ENCODE results near the gene LRRTM2. TPM values are rescaled to one million over a fixed set of nuclear protein-coding genes. Genes with fewer than 3 reads are reported as not detected.
"Not testable (repeated sequence)": the region's sequence is repeated elsewhere in the genome, so short reads cannot be mapped to it uniquely, and the experiment has no call there.

LRRTM2 gene
- total RNA-seq, 2 donors from 2014 or later: not detected

- Histone ChIP-seq H3K9me3 (no peaks in the 10 kb centered on the region), H3K27ac (no peak overlapping the region), H3K36me3 (no peaks in the 10 kb centered on the region), H3K4me1 (peaks cover 0 to 18% of the 10 kb centered on the region in 2 donors), H3K27me3 (no peaks in the 10 kb centered on the region), H3K4me3 (no peak overlapping the region)
- no peak for DNase-seq (ENCODE audit: low spot score)
- no peak for TF ChIP-seq CTCF (IDR thresholded peaks at IDR 0.05)
Measured at GRCh38 chr5:138837160-138837559, 38.0 kb downstream of the LRRTM2 start.

GRCh38 chr5:138834853-138835252 is 40.3 kb downstream of the LRRTM2 start:
- H3K9me3 ChIP-seq; H3K27ac ChIP-seq; H3K36me3 ChIP-seq; H3K4me3 ChIP-seq; DNase-seq (ENCODE audit: low spot score); H3K27me3 ChIP-seq: not testable (repeated sequence)
- H3K4me1 ChIP-seq: peaks cover 0 to 14% of the 10 kb centered on the region in 2 donors

- Histone ChIP-seq H3K4me3 (no peak overlapping the region), H3K36me3 (peaks cover 2% of the 10 kb centered on the region), H3K27me3 (no peaks in the 10 kb centered on the region), H3K9me3 (no peaks in the 10 kb centered on the region), H3K4me1 (peaks cover 0 to 11% of the 10 kb centered on the region in 2 donors), H3K27ac (no peak overlapping the region)
- no peak for DNase-seq (ENCODE audit: low spot score)
- no peak for TF ChIP-seq CTCF (IDR thresholded peaks at IDR 0.05)
Measured at GRCh38 chr5:138833726-138834480, 41.2 kb downstream of the LRRTM2 start.

GRCh38 chr5:138833080-138833479 is 42.1 kb downstream of the LRRTM2 start:
- Histone ChIP-seq H3K36me3 (peaks cover 10% of the 10 kb centered on the region), H3K9me3 (no peaks in the 10 kb centered on the region)
- TF ChIP-seq CTCF (IDR thresholded peaks at IDR 0.05): no peak

GRCh38 chr5:138832218-138832617 is 42.9 kb downstream of the LRRTM2 start:
- Histone ChIP-seq H3K27ac (no peak overlapping the region), H3K4me1 (peaks cover 0 to 11% of the 10 kb centered on the region in 2 donors), H3K4me3 (no peak overlapping the region), H3K27me3 (no peaks in the 10 kb centered on the region), H3K36me3 (peaks cover 18% of the 10 kb centered on the region), H3K9me3 (no peaks in the 10 kb centered on the region)
- no peak for TF ChIP-seq CTCF (IDR thresholded peaks at IDR 0.05)
- DNase-seq (ENCODE audit: low spot score): no peak

More at GRCh38 chr5:138833080-138833479, 42.1 kb downstream of the LRRTM2 start:
- H3K4me1 ChIP-seq: peaks cover 0 to 11% of the 10 kb centered on the region in 2 donors
- H3K4me3 ChIP-seq: no peak overlapping the region
- H3K27ac ChIP-seq: no peak overlapping the region
- no peaks in the 10 kb centered on the region for H3K27me3 ChIP-seq
- DNase-seq (ENCODE audit: low spot score): no peak

- no peak for DNase-seq (ENCODE audit: low spot score)
- Histone ChIP-seq H3K27ac (no peak overlapping the region), H3K4me1 (peaks cover 0 to 11% of the 10 kb centered on the region in 2 donors), H3K27me3 (no peaks in the 10 kb centered on the region), H3K9me3 (no peaks in the 10 kb centered on the region), H3K36me3 (peaks cover 18% of the 10 kb centered on the region), H3K4me3 (no peak overlapping the region)
- no peak for TF ChIP-seq CTCF (IDR thresholded peaks at IDR 0.05)
Measured at GRCh38 chr5:138831703-138832102, 43.4 kb downstream of the LRRTM2 start.

Data from right atrium auricular region (tissue), 2 donors.